ENCODE results near the gene PSTPIP1. TPM values are rescaled to one million over a fixed set of nuclear protein-coding genes. Genes with fewer than 3 reads are reported as not detected.

The PSTPIP1 gene
- total and polyA plus RNA-seq, 4 experiments from 2014 or later, result 62.4 to 233 (median 144) TPM

GRCh38 chr15:76996526-76997401 is 1.8 kb downstream of the PSTPIP1 start:
- peaks cover 42 to 95% (median 64%) of the 10 kb centered on the region in 4 donors for H3K4me1 Mint-ChIP-seq
- intact Hi-C loops (cut with micrococcal nuclease), result loop anchor here (2.0 kb wide), 1 partner anchor 24 kb away; no protein-coding TSS in a partner anchor
- H3K27ac ChIP-seq (ENCODE audit: low read depth, low read length), result peak overlapping the region; percentile 79
- no peaks in the 10 kb centered on the region for H3K27me3 Mint-ChIP-seq
- H3K4me1 ChIP-seq (ENCODE audit: insufficient read depth, low read length), result peaks cover 71% of the 10 kb centered on the region
- ChIA-PET CTCF (ENCODE audit: partially characterized antibody) (interaction anchor here (0.9 to 6.6 kb wide), 6 partner anchors 9 to 27 kb away, joined by 5 to 69 read pairs (median 20); no protein-coding TSS in a partner anchor), POLR2A (ENCODE audit: partially characterized antibody) (interaction anchor here (0.9 to 9.4 kb wide), 17 partner anchors 9 to 95 kb away, joined by 3 to 472 read pairs (median 4); partner anchors contain the start of genes RCN2, SCAPER and TSPAN3)
- H3K4me3 Mint-ChIP-seq, result peak overlapping the region; percentile 94 to 97 (median 96)
- peaks cover 7 to 30% of the 10 kb centered on the region in 2 donors for H3K36me3 Mint-ChIP-seq
- H3K4me3 ChIP-seq (ENCODE audit: low read length in 2 of 2), result peak overlapping the region; percentile 94 to 96
- H3K36me3 ChIP-seq (ENCODE audit: insufficient read depth, low read length), result peaks cover 13% of the 10 kb centered on the region
- peaks cover 0 to 2% (median 0%) of the 10 kb centered on the region in 8 donors for H3K9me3 Mint-ChIP-seq
- H3K27me3 ChIP-seq (ENCODE audit: insufficient read depth, low read length), result no peaks in the 10 kb centered on the region
- peak overlapping the region; percentile 76 to 97 (median 92) for H3K27ac Mint-ChIP-seq
- DNase-seq, result peak; percentile 43 to 81 (median 55)
- H3K9me3 ChIP-seq (ENCODE audit: control insufficient read depth in 1 of 2, low read length in 2 of 2), result no peaks in the 10 kb centered on the region

GRCh38 chr15:76998663-76999285 is 3.8 kb downstream of the PSTPIP1 start:
- Histone ChIP-seq H3K4me3 (ENCODE audit: low read length in 2 of 2) (peak overlapping the region in 1 of 2 donors; percentile 94), H3K36me3 (ENCODE audit: insufficient read depth, low read length) (peaks cover 13% of the 10 kb centered on the region), H3K4me1 (ENCODE audit: insufficient read depth, low read length) (peaks cover 84% of the 10 kb centered on the region), H3K27ac (ENCODE audit: low read depth, low read length) (peak overlapping the region; percentile 79), H3K9me3 (ENCODE audit: control insufficient read depth in 1 of 2, low read length in 2 of 2) (no peaks in the 10 kb centered on the region), H3K27me3 (ENCODE audit: insufficient read depth, low read length) (no peaks in the 10 kb centered on the region)
- no peaks in the 10 kb centered on the region for H3K9me3 Mint-ChIP-seq
- no peaks in the 10 kb centered on the region for H3K27me3 Mint-ChIP-seq
- H3K4me3 Mint-ChIP-seq, result peak overlapping the region; percentile 56 to 97 (median 96)
- peak; percentile 16 to 63 (median 32) for DNase-seq
- ChIA-PET POLR2A (ENCODE audit: partially characterized antibody) (interaction anchor here (0.9 to 9.4 kb wide), 6 partner anchors 7 to 67 kb away, joined by 3 to 472 read pairs (median 34); partner anchors contain the start of gene RCN2), CTCF (ENCODE audit: partially characterized antibody) (interaction anchor here (0.8 to 6.6 kb wide), 6 partner anchors 8 to 545 kb away, joined by 3 to 69 read pairs (median 8); no protein-coding TSS in a partner anchor)
- peaks cover 48 to 95% (median 72%) of the 10 kb centered on the region in 4 donors for H3K4me1 Mint-ChIP-seq
- peak overlapping the region; percentile 65 to 97 (median 92) for H3K27ac Mint-ChIP-seq
- intact Hi-C loops (cut with micrococcal nuclease), result no loop called here
- peaks cover 7 to 47% of the 10 kb centered on the region in 2 donors for H3K36me3 Mint-ChIP-seq

- H3K9me3 Mint-ChIP-seq, result no peaks in the 10 kb centered on the region
- peaks cover 51 to 95% (median 73%) of the 10 kb centered on the region in 4 donors for H3K4me1 Mint-ChIP-seq
- ChIA-PET POLR2A (ENCODE audit: partially characterized antibody) (interaction anchor here (1.0 to 9.4 kb wide), 2 partner anchors 18 to 25 kb away, joined by 4 to 472 read pairs; no protein-coding TSS in a partner anchor), CTCF (ENCODE audit: partially characterized antibody) (interaction anchor here (2.0 kb wide), 1 partner anchor 26 kb away, joined by 8 read pairs; no protein-coding TSS in a partner anchor)
- intact Hi-C loops (cut with micrococcal nuclease), result no loop called here
- no peaks in the 10 kb centered on the region for H3K27me3 ChIP-seq (ENCODE audit: insufficient read depth, low read length)
- H3K9me3 ChIP-seq (ENCODE audit: control insufficient read depth in 1 of 2, low read length in 2 of 2), result no peaks in the 10 kb centered on the region
- peaks cover 85% of the 10 kb centered on the region for H3K4me1 ChIP-seq (ENCODE audit: insufficient read depth, low read length)
- H3K27ac ChIP-seq (ENCODE audit: low read depth, low read length), result peak overlapping the region; percentile 79
- H3K4me3 ChIP-seq (ENCODE audit: low read length in 2 of 2), result no peak overlapping the region
- H3K36me3 Mint-ChIP-seq, result peaks cover 11 to 52% of the 10 kb centered on the region in 2 donors
- peak overlapping the region in 7 of 8 donors; percentile 21 to 97 (median 48) for H3K4me3 Mint-ChIP-seq
- peak overlapping the region; percentile 57 to 97 (median 76) for H3K27ac Mint-ChIP-seq
- H3K27me3 Mint-ChIP-seq, result no peaks in the 10 kb centered on the region
- H3K36me3 ChIP-seq (ENCODE audit: insufficient read depth, low read length), result peaks cover 13% of the 10 kb centered on the region
- DNase-seq, result peak in 1 of 5 donors; percentile 59
These were observed 5.1 kb downstream of the PSTPIP1 start for GRCh38 chr15:76999996-77000395.

GRCh38 chr15:77001351-77001750 is 6.4 kb downstream of the PSTPIP1 start:
- POLR2A ChIA-PET (ENCODE audit: partially characterized antibody), result interaction anchor here (1.1 to 9.4 kb wide), 2 partner anchors 13 to 17 kb away, joined by 5 to 472 read pairs; no protein-coding TSS in a partner anchor
- DNase-seq, result no peak
- Histone ChIP-seq H3K4me3 (ENCODE audit: low read length in 2 of 2) (no peak overlapping the region), H3K36me3 (ENCODE audit: insufficient read depth, low read length) (peaks cover 13% of the 10 kb centered on the region), H3K4me1 (ENCODE audit: insufficient read depth, low read length) (peaks cover 99% of the 10 kb centered on the region), H3K27me3 (ENCODE audit: insufficient read depth, low read length) (no peaks in the 10 kb centered on the region), H3K27ac (ENCODE audit: low read depth, low read length) (peak overlapping the region; percentile 68), H3K9me3 (ENCODE audit: control insufficient read depth in 1 of 2, low read length in 2 of 2) (no peaks in the 10 kb centered on the region)
- peak overlapping the region; percentile 60 to 95 (median 90) for H3K27ac Mint-ChIP-seq
- no peaks in the 10 kb centered on the region for H3K27me3 Mint-ChIP-seq
- intact Hi-C loops (cut with micrococcal nuclease), result no loop called here
- H3K4me3 Mint-ChIP-seq, result peak overlapping the region in 7 of 8 donors; percentile 13 to 84 (median 59)
- no peaks in the 10 kb centered on the region for H3K9me3 Mint-ChIP-seq
- peaks cover 60 to 98% (median 82%) of the 10 kb centered on the region in 4 donors for H3K4me1 Mint-ChIP-seq
- H3K36me3 Mint-ChIP-seq, result peaks cover 11 to 58% of the 10 kb centered on the region in 2 donors
- CTCF ChIA-PET (ENCODE audit: partially characterized antibody), result interaction anchor here (1.0 to 2.0 kb wide), 3 partner anchors 21 to 27 kb away, joined by 3 to 8 read pairs (median 4); no protein-coding TSS in a partner anchor

- intact Hi-C loops (cut with micrococcal nuclease), result no loop called here
- peaks cover 100% of the 10 kb centered on the region for H3K4me1 ChIP-seq (ENCODE audit: insufficient read depth, low read length)
These were observed 7.0 kb downstream of the PSTPIP1 start for GRCh38 chr15:77001966-77002365.

GRCh38 chr15:77002436-77002835 is 7.5 kb downstream of the PSTPIP1 start:
- intact Hi-C loops (cut with micrococcal nuclease), result no loop called here
- H3K9me3 ChIP-seq (ENCODE audit: control insufficient read depth in 1 of 2, low read length in 2 of 2), result no peaks in the 10 kb centered on the region
- H3K27ac Mint-ChIP-seq, result peak overlapping the region; percentile 92 to 96 (median 94)
- no peaks in the 10 kb centered on the region for H3K27me3 Mint-ChIP-seq
- peaks cover 16% of the 10 kb centered on the region for H3K36me3 ChIP-seq (ENCODE audit: insufficient read depth, low read length)
- ChIA-PET POLR2A (ENCODE audit: partially characterized antibody) (interaction anchor here (0.8 to 9.4 kb wide), 12 partner anchors 6 to 98 kb away, joined by 3 to 472 read pairs (median 5); partner anchors contain the start of gene PSTPIP1), CTCF (ENCODE audit: partially characterized antibody) (interaction anchor here (0.8 to 1.7 kb wide), 3 partner anchors 11 to 21 kb away, joined by 3 to 5 read pairs (median 4); no protein-coding TSS in a partner anchor)
- H3K9me3 Mint-ChIP-seq, result no peaks in the 10 kb centered on the region
- H3K27me3 ChIP-seq (ENCODE audit: insufficient read depth, low read length), result no peaks in the 10 kb centered on the region
- peaks cover 99% of the 10 kb centered on the region for H3K4me1 ChIP-seq (ENCODE audit: insufficient read depth, low read length)
- H3K4me1 Mint-ChIP-seq, result peaks cover 59 to 98% (median 83%) of the 10 kb centered on the region in 4 donors
- H3K36me3 Mint-ChIP-seq, result peaks cover 11 to 60% of the 10 kb centered on the region in 2 donors
- H3K4me3 Mint-ChIP-seq, result peak overlapping the region; percentile 69 to 85 (median 80)
- DNase-seq, result peak in 1 of 5 donors; percentile 42
- peak overlapping the region; percentile 68 for H3K27ac ChIP-seq (ENCODE audit: low read depth, low read length)
- peak overlapping the region in 1 of 2 donors; percentile 33 for H3K4me3 ChIP-seq (ENCODE audit: low read length in 2 of 2)

More at GRCh38 chr15:77001966-77002365, 7.0 kb downstream of the PSTPIP1 start:
- Mint-ChIP-seq H3K27ac (peak overlapping the region; percentile 60 to 95 (median 94)), H3K4me1 (peaks cover 63 to 100% (median 86%) of the 10 kb centered on the region in 4 donors), H3K9me3 (no peaks in the 10 kb centered on the region), H3K4me3 (peak overlapping the region; percentile 20 to 85 (median 72)), H3K36me3 (peaks cover 11 to 61% of the 10 kb centered on the region in 2 donors), H3K27me3 (no peaks in the 10 kb centered on the region)
- ChIA-PET CTCF (ENCODE audit: partially characterized antibody) (interaction anchor here (1.7 to 2.0 kb wide), 2 partner anchors 21 to 28 kb away, joined by 4 to 8 read pairs; no protein-coding TSS in a partner anchor), POLR2A (ENCODE audit: partially characterized antibody) (interaction anchor here (1.1 to 9.4 kb wide), 2 partner anchors 14 to 16 kb away, joined by 5 to 472 read pairs; no protein-coding TSS in a partner anchor)
- Histone ChIP-seq H3K27me3 (ENCODE audit: insufficient read depth, low read length) (no peaks in the 10 kb centered on the region), H3K36me3 (ENCODE audit: insufficient read depth, low read length) (peaks cover 13% of the 10 kb centered on the region), H3K4me3 (ENCODE audit: low read length in 2 of 2) (no peak overlapping the region), H3K27ac (ENCODE audit: low read depth, low read length) (peak overlapping the region; percentile 68), H3K9me3 (ENCODE audit: control insufficient read depth in 1 of 2, low read length in 2 of 2) (no peaks in the 10 kb centered on the region)
- DNase-seq, result no peak

Data from CD4-positive, alpha-beta memory T cell (primary cell).